Heart left ventricle (tissue), 16 donors: ENCODE measurements around the gene GPC6. TPM values are rescaled to one million over a fixed set of nuclear protein-coding genes. Genes with fewer than 3 reads are reported as not detected.

ENCODE experiments used
- ATAC-seq, 4 donors: fragments of 200-7000 bp; cut with Tn5 transposase; one replicate each; pipeline ENCODE4 v1.9.1; 2020 to 2022; ENCODE audit warnings: moderate library complexity in 4 of 4, mild to moderate bottlenecking in 3 of 4, moderate number of reproducible peaks in 1 of 4
- DNase-seq, 5 donors: peaks; one replicate each; pipeline ENCODE4 v3.0.0-alpha.2; 2020
- H3K27ac ChIP-seq, 12 donors: fragments of 200-600 bp; sonication (generic) in 4 of 12; one replicate each; pipeline versions ENCODE4 v1.5.0 to v1.8.0; 2016 to 2022; ENCODE audit warnings: mild to moderate bottlenecking in 2 of 12
- H3K27me3 ChIP-seq, 9 donors: fragments of 200-600 bp; sonication (generic) in 2 of 9; one replicate each; pipeline versions ENCODE4 v1.5.1 to v1.8.0; 2016 to 2022; ENCODE audit warnings: mild to moderate bottlenecking in 3 of 9
- H3K36me3 ChIP-seq, 9 donors: fragments of 200-600 bp; sonication (generic) in 2 of 9; one replicate each; pipeline versions ENCODE4 v1.5.0 to v1.8.0; 2018 to 2022; ENCODE audit warnings: mild to moderate bottlenecking in 2 of 9
- H3K4me1 ChIP-seq, 12 donors: fragments of 200-600 bp; sonication (generic) in 4 of 12; one replicate each; pipeline versions ENCODE4 v1.5.0 to v1.8.0; 2016 to 2022; ENCODE audit warnings: mild to moderate bottlenecking in 3 of 12
- H3K4me3 ChIP-seq, 12 donors: fragments of 200-600 bp; sonication (generic) in 4 of 12; one replicate each; pipeline versions ENCODE4 v1.5.0 to v1.8.0; 2017 to 2022; ENCODE audit warnings: mild to moderate bottlenecking in 9 of 12, moderate library complexity in 4 of 12
- H3K9me3 ChIP-seq, 12 donors: fragments of 200-600 bp; sonication (generic) in 4 of 12; one replicate each; pipeline versions ENCODE4 v1.5.0 to v1.8.0; 2016 to 2022; ENCODE audit warnings: mild to moderate bottlenecking in 1 of 12
- CTCF ChIP-seq, 12 donors: fragments of 200-600 bp; sonication (generic) in 4 of 12; IDR thresholded peaks; one replicate each; pipeline versions ENCODE4 v1.5.0 to v1.8.0; 2018 to 2022; ENCODE audit warnings: antibody characterized with exemption in 12 of 12, mild to moderate bottlenecking in 5 of 12
- POLR2A ChIP-seq, 2 donors: fragments of 450-650 bp; IDR thresholded peaks; one replicate each; pipeline ENCODE4 v1.6.1; 2017; ENCODE audit warnings: antibody characterized with exemption in 2 of 2, mild to moderate bottlenecking in 2 of 2, moderate library complexity in 2 of 2
- WGBS, 4 donors: extraction: QIAGEN DNeasy Blood & Tissue Kit in 2 of 4; methylation state at CpG; one replicate each; pipeline versions ENCODE4 v1.1.5 to v1.1.7; 2013 to 2018; 5-methylcytosine and 5-hydroxymethylcytosine counted together
- intact Hi-C, 10 donors: fragments of 100-400 bp; cut with DNase I; formaldehyde crosslinking; loops; one replicate each; pipeline versions ENCODE4 v1.11.1 to v1.14.2; 2022
- polyA plus RNA-seq, 2 donors: library from polyadenylated mRNA; stranded (reverse); fragments of 200-250 nt; gene quantifications; one replicate each; pipeline ENCODE4 v1.2.3, GENCODE V29; 2013
- total RNA-seq, 9 donors: library from RNA; depleted of rRNA in 2 of 9; stranded (reverse); fragments of >200 nt in 2 of 9; fragmentation: NEBNext Ultra II Directional in 3 of 9; extraction: Animal tissue kit (Norgen Biotek cat#: 25700) in 3 of 9; gene quantifications; one replicate each; pipeline versions ENCODE4 v1.1.0 to v1.2.4, GENCODE V29; 2016 to 2023
- donor health status: ischemic (EF 13 %, LVEDD 7.1; RV severe dilation, severe dysfunction).
- donor health status: healthy with polysubstance abuse.
- donor health status: DM: no; HTN: yes; CAD: no.
- donor health status: DM: no; HTN: no; CAD: no.
- donor health status: ischemic (EF 25% LVEDD 6.9; RV normal size, moderate dysfunction).
- donor health status: ischemic (EF 25% LVEDD 5.7; RV mildly dilated, moderate dysfunction).
- donor health status: healthy.
- donor health status: DM: yes; HTN: yes; CAD: no.
- donor health status: ischemic (EF 35%, LVEDD 5.7; RV mildly dilated, moderate dysfunction).
- donor health status: nonischemic (EF 11% LVEDD 7.7; RV severe dilation, severe dysfunction).
- donor health status: DM: yes; HTN: yes; CAD: no.
- donor health status: PGD.
- donor health status: ischemic (EF 29% LVEDD 5.4; RV normal size, mild dysfunction).
- donor health status: nonischemic (EF 23%, LVEDD 6.1; RV moderate dilation, normal function).

GPC6 gene
- total and polyA plus RNA-seq, 11 donors, result 0.08 to 6.2 (median 2.0) TPM

GRCh38 chr13:93293710-93294109 is 67.1 kb downstream of the GPC6 start:
- Histone ChIP-seq H3K27ac (no peak overlapping the region), H3K4me1 (no peaks in the 10 kb centered on the region), H3K27me3 (no peaks in the 10 kb centered on the region), H3K36me3 (no peaks in the 10 kb centered on the region), H3K4me3 (no peak overlapping the region), H3K9me3 (peaks cover 0 to 3% (median 0%) of the 10 kb centered on the region in 12 donors)
- no peak for ATAC-seq
- WGBS, 4 donors, result 70 to 84% (median 74%) methylated on average over 1 of the region's 1 CpG
- TF ChIP-seq POLR2A (IDR thresholded peaks at IDR 0.05), result no peak
- TF ChIP-seq CTCF (IDR thresholded peaks at IDR 0.05), result no peak
- no peak for DNase-seq
- intact Hi-C loops, result no loop called here

GRCh38 chr13:93296584-93296983 is 70.0 kb downstream of the GPC6 start:
- Histone ChIP-seq H3K27me3 (no peaks in the 10 kb centered on the region), H3K9me3 (peaks cover 0 to 4% (median 0%) of the 10 kb centered on the region in 12 donors), H3K27ac (no peak overlapping the region), H3K36me3 (no peaks in the 10 kb centered on the region), H3K4me1 (no peaks in the 10 kb centered on the region), H3K4me3 (no peak overlapping the region)
- DNase-seq, result no peak
- intact Hi-C loops, result no loop called here
- WGBS, 4 donors, result 62 to 89% (median 87%) methylated on average over 2 of the region's 2 CpGs
- no peak for ATAC-seq
- no peak for TF ChIP-seq CTCF (IDR thresholded peaks at IDR 0.05)

- H3K36me3 ChIP-seq, result no peaks in the 10 kb centered on the region
- intact Hi-C loops, result no loop called here
- no peak for TF ChIP-seq CTCF (IDR thresholded peaks at IDR 0.05)
- TF ChIP-seq POLR2A (IDR thresholded peaks at IDR 0.05), result no peak
- peaks cover 0 to 4% (median 0%) of the 10 kb centered on the region in 12 donors for H3K9me3 ChIP-seq
- H3K27me3 ChIP-seq, result no peaks in the 10 kb centered on the region
- H3K4me3 ChIP-seq, result no peak overlapping the region
- H3K4me1 ChIP-seq, result no peaks in the 10 kb centered on the region
- WGBS, 4 donors, result 77 to 85% (median 81%) methylated on average over 4 of the region's 4 CpGs
- no peak for ATAC-seq
- H3K27ac ChIP-seq, result no peak overlapping the region
- no peak for DNase-seq
Measured at GRCh38 chr13:93298713-93299112, 72.1 kb downstream of the GPC6 start.

- Histone ChIP-seq H3K27me3 (no peaks in the 10 kb centered on the region), H3K27ac (no peak overlapping the region), H3K4me3 (no peak overlapping the region), H3K36me3 (no peaks in the 10 kb centered on the region), H3K4me1 (no peaks in the 10 kb centered on the region), H3K9me3 (peaks cover 0 to 4% (median 0%) of the 10 kb centered on the region in 12 donors)
- intact Hi-C loops, result no loop called here
- TF ChIP-seq POLR2A (IDR thresholded peaks at IDR 0.05) (no peak), CTCF (IDR thresholded peaks at IDR 0.05) (no peak)
- WGBS, 4 donors, result 81 to 91% (median 86%) methylated on average over 5 of the region's 5 CpGs
- no peak for DNase-seq
- no peak for ATAC-seq
Measured at GRCh38 chr13:93304134-93304533, 77.5 kb downstream of the GPC6 start.
